Epithelial cell of esophagus (primary cell): ENCODE data around the gene FSHR.

Experiments used
- DNase-seq: peaks from one replicate; pipeline ENCODE4 v3.0.0; 2010; ENCODE audit warnings: low read depth
- H3K4me3 ChIP-seq: 2 replicates; pipeline ENCODE4 v1.5.1; 2011; ENCODE audit warnings: mild to moderate bottlenecking, low read length, control low read depth
- CTCF ChIP-seq: IDR thresholded peaks from 2 replicates; pipeline ENCODE4 v1.5.1; 2011; ENCODE audit warnings: low read depth, mild to moderate bottlenecking, low read length, control low read depth, inconsistent platforms; ENCODE audit not compliant: insufficient read depth; ENCODE audit errors: missing control alignments

Gene FSHR

DNA sequence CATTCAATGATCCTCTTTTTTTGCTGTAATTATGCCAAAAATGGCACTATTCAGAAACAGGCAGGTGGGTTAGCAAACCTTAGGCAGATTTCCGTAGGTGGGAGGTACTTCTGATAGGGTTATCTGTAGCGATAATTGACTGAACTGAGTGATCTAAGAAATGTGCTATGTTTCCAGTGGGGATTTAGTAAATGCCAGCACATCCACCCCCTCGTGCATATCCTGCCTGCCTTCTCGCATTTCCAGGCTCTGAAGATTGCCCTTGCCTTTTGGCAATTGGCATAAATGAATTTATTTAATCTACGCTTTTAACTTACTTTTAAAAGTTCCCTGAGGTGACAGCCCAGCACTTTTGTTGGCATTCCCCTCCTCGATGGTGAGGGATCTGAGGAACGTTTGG lies 576 bp upstream of the FSHR start:
- no peak overlapping the region for H3K4me3 ChIP-seq
- DNase-seq, result no peak
- no peak for TF ChIP-seq CTCF

GRCh38 chr2:49153252-49153651 lies 1.1 kb downstream of the FSHR start:
- H3K4me3 ChIP-seq, result no peak overlapping the region
- TF ChIP-seq CTCF, result no peak
- no peak for DNase-seq

DNA sequence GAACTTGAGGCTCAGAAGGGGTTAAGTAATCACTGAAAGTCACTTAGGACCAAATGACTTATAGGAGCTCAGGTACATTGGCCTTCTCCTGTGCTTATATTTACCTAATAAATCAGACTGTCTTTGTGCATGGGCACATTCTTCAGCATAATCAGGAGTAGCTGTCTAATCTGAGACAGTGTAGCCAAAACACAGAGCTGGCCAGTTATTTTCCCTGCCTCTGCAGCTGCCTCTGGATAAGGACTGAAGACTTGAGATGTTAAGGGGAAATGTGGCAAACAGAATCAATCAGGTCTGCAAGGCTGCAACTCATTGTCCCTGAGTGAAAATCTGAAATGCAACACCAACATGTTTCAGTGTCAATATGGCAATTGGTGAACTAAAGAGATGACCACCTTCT lies 1.5 kb downstream of the FSHR start:
- no peak for DNase-seq
- H3K4me3 ChIP-seq, result no peak overlapping the region
- TF ChIP-seq CTCF, result no peak

DNA sequence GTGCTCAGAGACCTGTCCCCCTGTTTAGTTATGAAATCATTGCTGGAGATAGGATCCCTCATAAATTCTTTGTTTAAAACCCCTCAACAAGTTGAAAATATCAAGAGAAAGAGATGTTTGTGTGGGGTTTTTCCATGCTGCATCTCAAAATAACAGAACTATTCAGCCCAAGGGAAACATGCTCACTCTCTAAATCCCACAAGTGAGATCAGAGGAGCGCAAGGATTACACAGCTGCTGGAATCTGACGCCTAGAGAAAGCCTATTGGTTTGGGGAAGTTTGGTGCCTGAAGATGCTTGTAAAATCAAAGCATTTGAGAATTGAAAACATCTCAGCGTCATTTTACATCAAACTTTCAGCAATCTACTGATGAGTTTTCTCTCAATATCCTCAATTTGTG lies 7.9 kb downstream of the FSHR start:
- TF ChIP-seq CTCF, result no peak
- H3K4me3 ChIP-seq, result no peak overlapping the region
- no peak for DNase-seq

GRCh38 chr2:49131801-49132200 lies 22.5 kb downstream of the FSHR start:
- DNase-seq, result no peak
- no peak overlapping the region for H3K4me3 ChIP-seq
- no peak for TF ChIP-seq CTCF

DNA sequence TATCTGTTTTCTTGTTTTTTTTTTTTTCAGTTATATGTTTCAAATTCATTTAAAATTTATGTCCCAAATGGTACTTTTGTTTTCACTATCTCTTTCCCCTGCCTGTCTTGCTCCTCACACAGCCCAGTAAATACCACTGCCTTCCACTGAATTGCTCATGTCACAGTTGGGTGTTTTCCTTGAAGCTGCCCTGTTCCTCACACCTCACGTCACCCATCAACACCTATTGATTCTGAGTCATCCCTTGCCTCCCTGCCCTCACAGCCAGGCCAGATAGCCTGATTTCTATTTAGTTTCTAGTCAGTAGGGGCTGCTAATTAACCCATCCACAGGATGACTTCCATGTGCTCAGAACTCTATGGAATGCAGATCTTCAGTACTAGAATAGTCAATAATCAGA lies 25.3 kb downstream of the FSHR start:
- no peak overlapping the region for H3K4me3 ChIP-seq
- TF ChIP-seq CTCF, result no peak
- DNase-seq, result no peak

DNA sequence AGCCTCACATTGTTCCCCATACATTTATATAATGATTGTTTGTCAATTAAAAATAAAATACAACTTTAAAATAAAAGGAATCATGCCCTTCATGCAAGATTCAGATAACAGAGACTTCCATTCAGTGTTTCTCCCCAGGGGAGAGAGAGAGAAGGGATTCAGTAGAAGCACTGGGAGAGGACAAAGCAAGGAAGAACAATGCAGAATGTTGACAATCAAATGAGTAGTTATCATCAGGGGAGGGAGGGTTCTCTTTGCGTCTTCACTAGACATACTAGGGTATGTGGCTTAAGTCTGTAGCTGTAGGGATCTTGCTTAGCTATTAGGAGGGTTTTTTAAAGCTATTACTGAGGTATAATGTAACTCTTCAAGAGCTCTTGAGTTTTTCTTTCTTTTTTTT lies 30.7 kb downstream of the FSHR start:
- no peak for DNase-seq
- TF ChIP-seq CTCF, result no peak
- H3K4me3 ChIP-seq, result no peak overlapping the region
